NB4 (cell line): ENCODE measurements around the gene CBLN1.
A peak's percentile ranks its signal among the peaks of the same experiment; 100 is the strongest.

Experiments used
- DNase-seq: peaks from one replicate; pipeline ENCODE4 v3.0.0; 2010; ENCODE audit warnings: low read depth
- H3K4me3 ChIP-seq: one replicate; pipeline ENCODE4 v1.5.1; 2011; ENCODE audit warnings: mild to moderate bottlenecking, low read depth, low read length, moderate library complexity
- MAX ChIP-seq: IDR thresholded peaks from 2 replicates; pipeline ENCODE4 v1.6.1; 2011; ENCODE audit warnings: low read depth, low read length
- MYC ChIP-seq: IDR thresholded peaks from 2 replicates; pipeline ENCODE4 v1.6.1; 2011; ENCODE audit warnings: low read depth, low read length
- POLR2A ChIP-seq: IDR thresholded peaks from 2 replicates; pipeline ENCODE4 v1.6.1; 2011; ENCODE audit warnings: mild to moderate bottlenecking; ENCODE audit not compliant: insufficient read length; ENCODE audit errors: extremely low read depth
- TF ChIP-seq, protein P1 (sequence below): IDR thresholded peaks from one replicate; pipeline ENCODE4 v1.5.1; 2012; ENCODE audit warnings: low read depth, low read length

The CBLN1 gene

GRCh38 chr16:49281480-49281842 lies at the start of gene CBLN1:
Gene CBLN1 (minus strand): TSS chr16:49281838. CDS start chr16:49281465, 373 bp downstream.
- DNase-seq = no peak
- no peak within 1 kb of the TSS for H3K4me3 ChIP-seq
- TF ChIP-seq, protein P1, sequence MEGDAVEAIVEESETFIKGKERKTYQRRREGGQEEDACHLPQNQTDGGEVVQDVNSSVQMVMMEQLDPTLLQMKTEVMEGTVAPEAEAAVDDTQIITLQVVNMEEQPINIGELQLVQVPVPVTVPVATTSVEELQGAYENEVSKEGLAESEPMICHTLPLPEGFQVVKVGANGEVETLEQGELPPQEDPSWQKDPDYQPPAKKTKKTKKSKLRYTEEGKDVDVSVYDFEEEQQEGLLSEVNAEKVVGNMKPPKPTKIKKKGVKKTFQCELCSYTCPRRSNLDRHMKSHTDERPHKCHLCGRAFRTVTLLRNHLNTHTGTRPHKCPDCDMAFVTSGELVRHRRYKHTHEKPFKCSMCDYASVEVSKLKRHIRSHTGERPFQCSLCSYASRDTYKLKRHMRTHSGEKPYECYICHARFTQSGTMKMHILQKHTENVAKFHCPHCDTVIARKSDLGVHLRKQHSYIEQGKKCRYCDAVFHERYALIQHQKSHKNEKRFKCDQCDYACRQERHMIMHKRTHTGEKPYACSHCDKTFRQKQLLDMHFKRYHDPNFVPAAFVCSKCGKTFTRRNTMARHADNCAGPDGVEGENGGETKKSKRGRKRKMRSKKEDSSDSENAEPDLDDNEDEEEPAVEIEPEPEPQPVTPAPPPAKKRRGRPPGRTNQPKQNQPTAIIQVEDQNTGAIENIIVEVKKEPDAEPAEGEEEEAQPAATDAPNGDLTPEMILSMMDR = no peak
- TF ChIP-seq MAX (no peak), MYC (no peak), POLR2A (no peak)

DNA sequence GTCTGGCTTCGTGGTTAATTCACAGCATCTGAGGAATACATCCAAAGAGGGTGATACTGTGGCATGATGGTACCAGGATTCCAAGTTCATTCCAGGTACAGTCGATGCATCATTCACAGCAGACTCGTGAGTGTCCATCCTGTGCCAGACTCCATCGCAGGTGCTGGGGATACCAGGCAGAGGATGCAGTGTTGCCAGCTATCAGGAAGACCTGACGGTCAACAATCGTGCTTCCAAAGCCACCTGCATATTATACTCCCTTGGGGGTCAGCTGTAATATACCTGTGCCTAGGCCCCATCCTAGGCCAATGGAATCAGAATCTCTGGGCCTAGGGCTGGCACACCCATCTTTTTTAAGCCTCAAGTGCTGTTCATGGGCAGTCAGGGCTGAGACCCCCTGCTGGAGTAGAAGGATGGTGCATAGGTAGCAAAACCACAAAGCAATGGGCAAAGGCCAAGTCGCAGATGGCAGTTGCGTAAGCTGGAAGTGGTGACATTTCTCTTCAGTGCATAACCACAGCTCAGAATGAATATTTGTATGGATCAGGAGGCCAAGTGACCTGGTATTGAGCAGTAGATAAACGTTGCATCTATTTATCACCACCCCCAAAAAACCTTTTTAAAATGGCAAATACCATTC lies 49.0 kb upstream of the CBLN1 start:
- peak; percentile 68 for DNase-seq
- no peak overlapping the region for H3K4me3 ChIP-seq
- TF ChIP-seq MYC (no peak), POLR2A (no peak), MAX (no peak)
- TF ChIP-seq, protein P1 = peak; percentile 12

- TF ChIP-seq POLR2A (no peak), MYC (no peak), MAX (no peak)
- TF ChIP-seq, protein P1 = no peak
- no peak for DNase-seq
- H3K4me3 ChIP-seq = no peak overlapping the region
These were observed 46.7 kb upstream of the CBLN1 start for GRCh38 chr16:49328325-49328724.

DNA sequence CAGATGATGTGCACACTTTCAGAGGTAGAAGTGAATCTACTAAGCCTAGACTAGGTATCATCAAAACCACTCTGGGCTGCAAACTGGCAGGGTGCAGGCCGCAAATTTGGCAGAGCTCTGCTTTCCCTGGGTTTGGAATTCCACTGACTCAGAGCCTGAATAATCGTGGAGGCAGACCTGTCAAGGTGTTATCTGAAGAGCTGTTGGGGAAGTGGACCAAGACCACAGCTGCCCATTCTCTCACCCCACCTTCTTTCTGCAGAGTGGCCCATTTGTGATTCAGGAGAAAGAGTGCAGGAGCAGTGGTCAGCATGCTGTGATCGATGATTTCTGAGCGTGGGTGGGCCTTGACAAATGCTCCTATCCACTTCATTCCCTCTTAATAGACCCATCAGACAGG lies 45.8 kb upstream of the CBLN1 start:
- no peak for DNase-seq
- no peak for TF ChIP-seq MYC
- TF ChIP-seq, protein P1 = no peak
- no peak for TF ChIP-seq MAX
- no peak for TF ChIP-seq POLR2A
- no peak overlapping the region for H3K4me3 ChIP-seq

DNA sequence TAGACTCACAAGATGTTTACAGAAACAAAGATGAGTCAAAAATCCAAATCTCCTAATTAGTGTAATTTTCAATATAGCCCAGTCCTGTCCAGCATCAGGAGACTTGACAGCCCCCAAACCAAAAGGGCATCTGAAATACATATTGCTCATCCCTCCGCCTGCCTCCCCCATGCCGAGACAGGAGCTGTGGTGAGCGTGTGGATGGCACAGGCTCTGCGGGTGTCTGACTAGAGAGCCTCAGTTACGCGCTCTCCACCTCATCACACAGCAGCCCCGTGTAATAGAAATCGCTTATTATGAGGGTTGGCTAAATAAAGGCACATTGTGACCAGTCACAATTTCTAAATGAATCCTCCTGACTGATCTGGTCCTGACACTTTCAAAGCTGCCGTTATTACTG lies 43.1 kb upstream of the CBLN1 start:
- no peak for DNase-seq
- TF ChIP-seq POLR2A (no peak), MAX (no peak), MYC (no peak)
- TF ChIP-seq, protein P1 = no peak
- H3K4me3 ChIP-seq = no peak overlapping the region

GRCh38 chr16:49315602-49316001 lies 34.0 kb upstream of the CBLN1 start:
- no peak for DNase-seq
- H3K4me3 ChIP-seq = no peak overlapping the region
- no peak for TF ChIP-seq MAX
- TF ChIP-seq POLR2A = no peak
- TF ChIP-seq MYC = no peak
- TF ChIP-seq, protein P1 = no peak
